ENCODE data around the gene SCUBE1.

Gene SCUBE1

DNA sequence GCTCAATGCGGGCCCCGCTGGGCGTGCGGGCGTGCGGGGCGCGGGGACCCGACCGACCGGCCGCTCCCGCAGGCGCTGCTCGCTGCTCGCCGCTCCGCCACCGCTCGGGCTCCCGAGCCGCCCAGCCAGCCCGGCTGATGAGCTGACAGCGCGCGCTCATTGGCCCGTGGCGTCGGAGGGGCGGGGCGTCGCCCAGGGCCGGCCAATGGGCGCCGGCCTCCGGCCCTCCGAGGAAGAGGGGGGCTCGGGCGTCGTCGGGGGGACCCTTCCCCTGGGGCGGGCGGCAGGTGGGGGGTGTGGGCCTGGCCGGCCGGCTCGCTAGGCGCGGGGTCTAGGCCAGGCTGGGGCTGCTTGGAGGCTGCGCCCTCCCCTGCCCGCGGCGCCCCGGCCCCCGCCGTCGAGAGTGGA is at the start of gene SCUBE1:
Gene SCUBE1, minus strand, starts transcription at position 111 of the 408 bp plus-strand sequence. CDS start 111 bp downstream, outside the sequence.
- DNase-seq (ENCODE audit: low spot score) = peak; percentile 48

GRCh38 chr22:43392385-43392989 is 49.3 kb upstream of the SCUBE1 start:
- DNase-seq (ENCODE audit: low spot score) = no peak

DNA sequence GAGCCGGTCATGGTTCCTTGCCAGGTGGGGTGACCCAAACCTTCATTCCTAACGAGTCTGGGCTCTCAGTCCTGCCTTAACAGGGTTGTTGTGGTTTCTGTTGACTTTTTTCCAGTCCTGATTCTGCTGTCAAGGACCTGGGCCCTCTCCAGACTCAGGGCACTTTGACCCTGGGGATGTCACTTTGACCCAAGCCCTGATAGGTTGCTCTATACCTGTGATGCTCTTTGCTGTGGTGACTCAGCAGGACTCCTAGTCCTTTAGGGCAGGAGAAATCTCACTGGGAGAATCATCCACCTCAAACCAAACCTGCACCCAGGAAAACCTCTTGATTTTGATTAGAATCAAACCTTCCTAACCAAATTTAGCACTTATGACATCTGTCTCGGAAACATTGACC is 48.1 kb upstream of the SCUBE1 start:
- DNase-seq (ENCODE audit: low spot score) = no peak

- no peak for DNase-seq (ENCODE audit: low spot score)
These were observed 47.7 kb upstream of the SCUBE1 start for GRCh38 chr22:43390872-43391271.

GRCh38 chr22:43390166-43390565 is 47.0 kb upstream of the SCUBE1 start:
- DNase-seq (ENCODE audit: low spot score) = no peak

DNA sequence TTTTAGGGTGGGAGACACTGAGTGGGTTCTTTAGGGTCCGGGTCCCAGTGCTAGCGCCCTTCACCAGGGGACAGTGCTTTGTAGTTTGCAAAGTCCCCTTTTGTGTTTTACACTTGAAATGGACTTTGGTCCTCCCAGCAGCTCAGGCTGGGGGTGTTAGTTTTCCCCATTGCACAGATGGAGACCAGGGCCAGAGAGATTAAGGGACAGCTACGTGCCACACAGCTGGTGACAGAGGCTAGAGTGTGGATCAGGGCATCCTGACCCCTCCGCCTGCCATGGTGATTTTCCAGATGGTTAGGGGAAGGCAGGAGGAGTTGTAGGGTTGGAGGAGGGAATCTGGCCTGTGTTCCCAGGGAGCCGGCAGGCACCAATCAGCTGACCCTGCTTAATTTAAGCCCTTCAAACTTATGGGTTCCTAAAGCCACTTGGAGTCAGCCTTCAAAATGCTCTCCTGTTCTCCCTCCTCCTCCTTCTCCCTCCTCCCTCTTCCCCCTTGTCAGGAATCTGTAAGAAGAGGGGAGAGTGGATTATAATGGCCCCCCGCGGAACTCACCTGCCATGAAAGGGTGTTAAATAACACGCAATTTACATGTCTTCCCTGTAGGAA is 46.2 kb upstream of the SCUBE1 start:
- DNase-seq (ENCODE audit: low spot score) = no peak

- DNase-seq (ENCODE audit: low spot score) = peak; percentile 85
These were observed 45.3 kb upstream of the SCUBE1 start for GRCh38 chr22:43388420-43388851.

DNA sequence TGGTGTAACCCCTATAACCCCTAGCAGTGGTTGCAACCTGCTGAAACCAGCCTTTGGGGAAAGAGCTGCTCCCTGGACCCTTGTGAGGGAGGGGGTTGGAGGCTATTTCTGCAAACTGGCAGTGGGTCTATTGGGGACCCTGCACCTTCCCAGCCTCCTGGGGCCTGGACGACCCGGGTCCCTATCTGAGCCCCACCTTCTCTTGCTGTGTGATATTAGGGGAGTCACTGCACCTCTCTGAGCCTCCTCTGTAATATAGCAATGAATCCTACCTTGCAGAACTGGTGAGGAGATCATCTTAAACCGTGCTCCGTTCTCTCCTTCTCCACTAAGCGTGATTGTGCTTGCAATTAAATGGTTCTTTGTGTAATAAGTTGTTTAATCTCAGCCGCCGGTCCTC is 44.6 kb upstream of the SCUBE1 start:
- no peak for DNase-seq (ENCODE audit: low spot score)

- DNase-seq (ENCODE audit: low spot score) = peak; percentile 92
These were observed 42.8 kb upstream of the SCUBE1 start for GRCh38 chr22:43385770-43386641.

- no peak for DNase-seq (ENCODE audit: low spot score)
These were observed 41.7 kb upstream of the SCUBE1 start for GRCh38 chr22:43384863-43385262.

DNA sequence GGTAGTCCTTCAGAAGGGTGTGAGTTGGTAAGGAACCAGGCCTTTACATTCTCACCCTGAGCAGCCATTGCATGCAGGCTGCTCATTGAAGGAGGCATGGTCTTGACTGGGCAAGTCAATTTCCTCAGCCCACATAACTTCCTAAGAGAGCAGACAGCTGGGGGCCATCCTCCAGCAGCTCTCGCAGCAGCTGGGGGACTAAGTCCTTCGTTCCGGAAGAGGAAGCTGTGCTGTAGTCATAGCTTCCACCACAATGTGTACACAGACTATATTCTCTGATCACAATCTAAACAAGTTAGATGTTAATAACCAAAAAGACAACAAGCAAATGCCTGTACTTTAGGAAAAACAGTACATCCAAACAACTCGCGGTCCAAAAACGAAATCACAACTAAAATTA is 38.5 kb upstream of the SCUBE1 start:
- DNase-seq (ENCODE audit: low spot score) = no peak

DNA sequence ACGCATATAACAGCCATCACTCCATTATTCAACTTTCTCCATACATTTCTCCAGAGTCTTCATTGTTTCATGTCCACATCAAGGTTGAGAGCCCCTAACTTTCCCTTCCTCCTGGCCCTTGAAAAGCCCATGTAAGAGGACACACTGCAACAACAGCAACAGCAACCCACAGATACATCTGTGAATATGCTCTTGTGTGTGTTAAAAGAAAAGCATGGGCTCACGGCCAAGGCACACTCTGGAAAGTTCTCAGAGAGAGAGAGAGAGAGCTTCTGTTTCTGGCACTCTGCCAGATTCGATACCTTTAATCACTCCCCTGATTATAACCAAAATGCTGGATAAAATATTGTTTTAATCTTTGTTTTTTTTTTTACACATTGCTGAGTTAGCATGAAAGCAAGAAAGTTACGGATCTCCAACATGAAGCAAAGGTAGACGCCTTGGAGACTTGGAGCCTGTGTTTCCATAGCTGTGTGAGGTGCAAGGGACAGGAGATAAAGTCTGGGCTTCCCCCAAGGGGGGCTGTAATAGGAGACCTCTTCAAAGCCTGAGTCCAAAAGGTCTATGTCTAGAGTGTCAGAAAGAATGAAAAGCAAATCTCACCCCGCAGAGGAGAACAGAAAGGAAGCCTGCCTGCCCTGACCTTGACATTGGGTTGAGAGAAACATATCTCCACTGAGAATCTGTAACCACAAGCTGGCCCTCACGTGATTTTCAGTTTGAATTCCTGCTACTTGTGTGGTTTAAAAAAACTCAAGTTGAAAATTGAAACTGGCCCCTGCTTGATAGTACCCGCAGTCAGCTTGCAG is 34.9 kb upstream of the SCUBE1 start:
- no peak for DNase-seq (ENCODE audit: low spot score)

- DNase-seq (ENCODE audit: low spot score) = no peak
These were observed 34.4 kb upstream of the SCUBE1 start for GRCh38 chr22:43377548-43377895.

GRCh38 chr22:43376765-43377547 is 33.8 kb upstream of the SCUBE1 start:
- no peak for DNase-seq (ENCODE audit: low spot score)

DNA sequence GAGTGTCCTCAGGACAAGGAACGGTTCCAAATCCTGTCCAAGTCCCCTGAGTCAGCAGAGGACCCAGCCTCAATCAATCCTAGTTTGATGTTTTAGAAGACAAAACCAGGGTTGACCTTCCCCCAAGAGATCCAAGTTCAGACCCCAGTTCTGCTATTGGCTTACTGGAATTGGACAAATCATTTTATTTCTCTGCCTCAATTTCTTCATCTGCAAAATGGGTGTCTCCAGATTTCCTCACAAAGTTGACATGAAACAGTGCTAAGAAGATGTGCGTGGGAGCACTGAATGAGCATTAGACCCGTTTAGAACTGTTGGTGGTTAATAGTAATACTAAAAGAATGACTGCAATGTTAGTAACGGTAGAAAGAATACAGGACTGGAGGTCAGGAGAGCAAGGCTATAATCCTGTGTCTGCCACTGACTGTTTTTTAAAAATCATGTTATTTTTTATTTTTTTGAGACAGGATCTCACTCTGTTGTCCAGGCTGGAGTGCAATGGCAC is 32.8 kb upstream of the SCUBE1 start:
- no peak for DNase-seq (ENCODE audit: low spot score)

DNA sequence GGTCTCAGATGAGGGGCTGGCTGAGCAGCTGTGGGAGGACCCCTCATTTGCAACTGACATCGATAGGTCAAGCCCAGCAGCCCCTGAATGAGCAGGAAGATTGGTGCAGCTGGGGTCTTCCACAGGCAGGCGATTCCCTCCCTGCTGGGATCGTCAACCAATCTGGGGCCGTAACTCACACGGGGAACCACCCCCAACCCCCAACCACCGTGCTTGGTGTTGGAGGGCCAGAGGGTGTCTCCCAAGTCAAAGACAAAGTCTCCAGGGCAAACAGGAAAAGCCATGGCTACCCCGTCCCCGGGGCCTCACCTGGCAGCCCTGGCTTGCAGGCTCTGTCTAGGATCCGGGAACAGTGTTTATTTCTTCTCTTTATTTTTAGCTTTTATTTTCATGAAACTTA is 26.9 kb upstream of the SCUBE1 start:
- no peak for DNase-seq (ENCODE audit: low spot score)

DNA sequence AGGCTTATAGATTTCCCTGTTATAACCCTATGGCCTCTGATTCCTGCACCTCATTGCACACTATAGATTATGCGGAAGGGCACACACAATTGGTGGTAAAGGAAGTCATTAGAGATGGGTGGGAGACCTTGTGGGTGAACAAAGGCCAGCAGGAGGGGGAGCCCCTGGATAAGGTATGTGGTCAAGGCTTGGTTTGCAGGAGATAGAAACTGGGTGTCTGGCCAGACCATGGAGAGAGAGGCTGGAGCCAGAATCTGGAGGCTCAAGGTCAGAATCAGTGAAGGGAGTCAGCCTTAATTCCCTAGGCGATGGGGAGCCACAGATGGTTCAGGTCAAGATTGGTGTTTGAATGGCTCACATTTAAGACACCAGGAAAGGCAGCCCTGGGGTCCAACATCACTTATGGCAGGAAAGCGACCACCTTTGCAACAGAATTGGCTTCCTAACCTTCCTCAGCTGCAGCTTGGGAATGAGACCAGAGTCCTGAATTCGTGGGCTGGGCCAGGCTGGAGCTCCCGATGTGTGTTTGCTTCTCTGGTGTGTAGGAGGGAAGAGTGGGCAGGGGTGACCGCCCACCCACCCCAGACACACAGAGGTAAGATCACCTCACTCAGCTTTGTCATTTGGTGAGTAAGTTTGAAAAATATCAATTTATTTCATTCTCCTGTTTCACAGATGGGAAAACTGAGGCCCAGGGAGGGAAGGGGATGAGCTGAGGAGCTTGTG is 22.7 kb upstream of the SCUBE1 start:
- no peak for DNase-seq (ENCODE audit: low spot score)

DNA sequence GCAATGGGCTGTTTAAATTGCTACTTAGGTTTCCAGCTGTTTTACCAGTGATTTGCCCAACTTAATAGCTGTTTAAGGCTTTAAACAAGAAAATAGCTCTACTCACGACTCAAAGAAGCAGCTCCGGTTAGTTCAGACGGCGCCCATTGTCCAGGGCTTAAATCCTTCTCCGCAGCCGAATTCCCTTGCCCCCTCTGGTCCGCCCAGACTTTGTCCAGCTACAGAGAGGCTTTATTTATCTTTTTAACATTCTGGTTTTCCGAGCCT is 20.9 kb upstream of the SCUBE1 start:
- no peak for DNase-seq (ENCODE audit: low spot score)

DNA sequence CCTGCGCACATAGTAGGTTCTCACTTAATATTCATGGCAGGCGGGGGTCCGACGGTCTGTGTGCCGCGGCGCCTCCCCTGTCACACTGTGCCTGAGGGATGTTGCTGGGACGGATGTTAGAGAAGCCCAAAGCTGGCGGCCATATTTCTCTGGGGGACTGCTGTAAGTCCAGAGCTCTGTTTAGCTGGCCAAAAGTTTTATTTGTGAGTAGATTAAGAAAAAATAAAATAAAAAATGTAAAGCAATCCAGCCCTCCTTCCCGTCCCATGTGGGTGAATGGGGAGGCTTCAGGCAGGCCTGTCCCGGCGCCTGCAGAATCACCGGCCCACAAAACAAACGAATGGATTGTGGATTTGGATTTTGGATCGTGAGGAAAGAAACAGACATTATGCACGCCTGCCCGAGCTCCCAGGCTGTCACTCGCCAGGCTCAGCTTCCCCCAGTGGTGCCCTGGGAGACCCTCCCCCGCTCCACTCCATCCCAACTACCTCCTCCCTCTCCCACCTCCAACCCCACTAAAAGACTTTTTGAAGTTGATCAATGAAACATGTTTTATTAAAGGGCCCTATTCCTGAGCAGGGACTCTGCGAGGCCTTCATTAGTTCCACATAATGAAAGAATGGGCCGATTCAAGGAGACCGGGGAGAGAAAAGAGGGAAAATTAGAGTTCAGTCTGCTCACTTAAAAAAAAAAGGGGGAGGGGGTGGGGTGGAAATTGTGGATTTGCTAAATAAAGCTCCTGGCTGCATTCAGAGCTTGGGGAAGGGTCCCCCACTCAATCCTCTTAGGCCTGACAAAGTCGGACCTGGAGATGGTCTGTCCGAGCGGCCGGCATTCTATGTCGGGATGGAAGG is 20.4 kb upstream of the SCUBE1 start:
- no peak for DNase-seq (ENCODE audit: low spot score)

- DNase-seq (ENCODE audit: low spot score) = no peak
These were observed 17.4 kb upstream of the SCUBE1 start for GRCh38 chr22:43360576-43360975.

Measured in COLO829 (cell line).